SKM-1 (cell line): ENCODE results near the gene SLC25A29.
"Not testable (repeated sequence)": the region's sequence is repeated elsewhere in the genome, so short reads cannot be mapped to it uniquely, and the experiment has no call there.

Experiments used
- DNase-seq: peaks from one replicate; lab custom pipeline; 2025; ENCODE audit not compliant: unreplicated experiment; lab: John Stamatoyannopoulos, UW

SLC25A29 gene

GRCh38 chr14:100313464-100314230 is 7.4 kb upstream of the SLC25A29 start:
- no peak for DNase-seq

GRCh38 chr14:100312877-100313400 is 6.7 kb upstream of the SLC25A29 start:
- no peak for DNase-seq

- DNase-seq, result peak; percentile 3
Observed at GRCh38 chr14:100312110-100312876, 6.0 kb upstream of the SLC25A29 start.

GRCh38 chr14:100309028-100309737 is 2.9 kb upstream of the SLC25A29 start:
- no peak for DNase-seq

- not testable (repeated sequence) for DNase-seq
Observed at GRCh38 chr14:100308427-100308792, 2.2 kb upstream of the SLC25A29 start.

GRCh38 chr14:100307766-100308426 is 1.7 kb upstream of the SLC25A29 start:
- no peak for DNase-seq

- no peak for DNase-seq
Observed at GRCh38 chr14:100306998-100307765, 938 bp upstream of the SLC25A29 start.

- DNase-seq, result no peak
Observed at GRCh38 chr14:100305324-100306100, 732 bp downstream of the SLC25A29 start.

GRCh38 chr14:100304825-100305323 is 1.4 kb downstream of the SLC25A29 start:
- no peak for DNase-seq

GRCh38 chr14:100303925-100304324 is 2.3 kb downstream of the SLC25A29 start:
- no peak for DNase-seq

GRCh38 chr14:100303179-100303578 is 3.1 kb downstream of the SLC25A29 start:
- no peak for DNase-seq

- DNase-seq, result no peak
Observed at GRCh38 chr14:100302616-100303015, 3.6 kb downstream of the SLC25A29 start.

GRCh38 chr14:100299238-100299560 is 7.0 kb downstream of the SLC25A29 start:
- DNase-seq, result no peak

- no peak for DNase-seq
Observed at GRCh38 chr14:100298551-100299237, 7.5 kb downstream of the SLC25A29 start.

GRCh38 chr14:100297320-100298300 is 8.6 kb downstream of the SLC25A29 start:
- no peak for DNase-seq

GRCh38 chr14:100296729-100297128 is 9.5 kb downstream of the SLC25A29 start:
- DNase-seq, result not testable (repeated sequence)

- no peak for DNase-seq
Observed at GRCh38 chr14:100296106-100296651, 10.1 kb downstream of the SLC25A29 start.
